Dendritic cell treated with granulocyte-macrophage colony-stimulating factor and Interleukin-4, amounts not matched to agents 40 ng/mL and 50 ng/mL, for 4 days (primary cell): Measurements from ENCODE around the gene AQP5.

Experiments
- H3K27ac Mint-ChIP-seq: one replicate; pipeline ENCODE4 v1.8.0; 2022; ENCODE audit warnings: mild to moderate bottlenecking, mixed read lengths
- H3K27me3 Mint-ChIP-seq: one replicate; pipeline ENCODE4 v1.8.0; 2022; ENCODE audit warnings: mild to moderate bottlenecking, mixed read lengths
- H3K36me3 Mint-ChIP-seq: one replicate; pipeline ENCODE4 v1.8.0; 2022; ENCODE audit warnings: low read depth, mixed read lengths
- H3K4me1 Mint-ChIP-seq: one replicate; pipeline ENCODE4 v1.8.0; 2022; ENCODE audit warnings: low read depth, mixed read lengths
- H3K4me3 Mint-ChIP-seq: one replicate; pipeline ENCODE4 v1.8.0; 2022; ENCODE audit warnings: mild to moderate bottlenecking, moderate library complexity, mixed read lengths
- H3K9me3 Mint-ChIP-seq: one replicate; pipeline ENCODE4 v1.8.0; 2022; ENCODE audit warnings: mixed read lengths
- intact Hi-C: fragments of 100-400 bp; cut with micrococcal nuclease; formaldehyde crosslinking; loops from one replicate; pipeline ENCODE4 v1.15.0; 2022

AQP5 gene

GRCh38 chr12:49969651-49970429 lies 8.2 kb downstream of the AQP5 start:
- Mint-ChIP-seq H3K4me3 (no peak overlapping the region), H3K27ac (no peak overlapping the region), H3K9me3 (no peaks in the 10 kb centered on the region), H3K27me3 (peaks cover 34% of the 10 kb centered on the region), H3K36me3 (no peaks in the 10 kb centered on the region), H3K4me1 (peaks cover 21% of the 10 kb centered on the region)
- intact Hi-C loops: loop anchor here (5.0 kb wide), 1 partner anchor 67 kb away; no protein-coding TSS in a partner anchor

- Mint-ChIP-seq H3K4me1 (peaks cover 29% of the 10 kb centered on the region), H3K27ac (no peak overlapping the region), H3K9me3 (no peaks in the 10 kb centered on the region), H3K27me3 (peaks cover 27% of the 10 kb centered on the region), H3K36me3 (no peaks in the 10 kb centered on the region), H3K4me3 (no peak overlapping the region)
- intact Hi-C loops: no loop called here
Observed at GRCh38 chr12:49970658-49971057, 9.0 kb downstream of the AQP5 start.

GRCh38 chr12:49971141-49971540 lies 9.5 kb downstream of the AQP5 start:
- peaks cover 34% of the 10 kb centered on the region for H3K4me1 Mint-ChIP-seq
- peaks cover 22% of the 10 kb centered on the region for H3K27me3 Mint-ChIP-seq
- no peak overlapping the region for H3K27ac Mint-ChIP-seq
- H3K9me3 Mint-ChIP-seq: no peaks in the 10 kb centered on the region
- intact Hi-C loops: no loop called here
- no peak overlapping the region for H3K4me3 Mint-ChIP-seq
- H3K36me3 Mint-ChIP-seq: no peaks in the 10 kb centered on the region

GRCh38 chr12:49972129-49972528 lies 10.5 kb downstream of the AQP5 start:
- Mint-ChIP-seq H3K27ac (no peak overlapping the region), H3K36me3 (no peaks in the 10 kb centered on the region), H3K4me1 (peaks cover 39% of the 10 kb centered on the region), H3K27me3 (peaks cover 13% of the 10 kb centered on the region), H3K9me3 (no peaks in the 10 kb centered on the region), H3K4me3 (no peak overlapping the region)
- intact Hi-C loops: no loop called here

- peaks cover 40% of the 10 kb centered on the region for H3K4me1 Mint-ChIP-seq
- no peak within 1 kb of the TSS for H3K4me3 Mint-ChIP-seq
- H3K27ac Mint-ChIP-seq: peak within 1 kb of the TSS; percentile 54
- peaks cover 10% of the 10 kb centered on the region for H3K27me3 Mint-ChIP-seq
- no peaks in the 10 kb centered on the region for H3K36me3 Mint-ChIP-seq
- intact Hi-C loops: no loop called here
- no peaks in the 10 kb centered on the region for H3K9me3 Mint-ChIP-seq
Observed at GRCh38 chr12:49972641-49973360, 11.1 kb downstream of the AQP5 start, which contains the start of gene AQP6. Gene AQP6, plus strand, starts transcription at chr12:49972947. Its CDS starts 227 bp downstream, at chr12:49973174.

- Mint-ChIP-seq H3K27me3 (peaks cover 4% of the 10 kb centered on the region), H3K4me1 (peaks cover 45% of the 10 kb centered on the region), H3K36me3 (no peaks in the 10 kb centered on the region), H3K27ac (peak overlapping the region; percentile 54), H3K4me3 (no peak overlapping the region), H3K9me3 (no peaks in the 10 kb centered on the region)
- intact Hi-C loops: no loop called here
Observed at GRCh38 chr12:49973361-49973830, 11.7 kb downstream of the AQP5 start.

- H3K9me3 Mint-ChIP-seq: no peaks in the 10 kb centered on the region
- H3K36me3 Mint-ChIP-seq: no peaks in the 10 kb centered on the region
- intact Hi-C loops: loop anchor here (1.0 kb wide), 1 partner anchor 8 kb away; no protein-coding TSS in a partner anchor
- peak overlapping the region; percentile 54 for H3K27ac Mint-ChIP-seq
- H3K4me3 Mint-ChIP-seq: no peak overlapping the region
- peaks cover 52% of the 10 kb centered on the region for H3K4me1 Mint-ChIP-seq
- peaks cover 3% of the 10 kb centered on the region for H3K27me3 Mint-ChIP-seq
Observed at GRCh38 chr12:49974231-49974675, 12.6 kb downstream of the AQP5 start.

- intact Hi-C loops: loop anchor here (1.0 kb wide), 1 partner anchor 8 kb away; no protein-coding TSS in a partner anchor
- Mint-ChIP-seq H3K36me3 (no peaks in the 10 kb centered on the region), H3K27me3 (peaks cover 3% of the 10 kb centered on the region), H3K4me1 (peaks cover 58% of the 10 kb centered on the region), H3K9me3 (no peaks in the 10 kb centered on the region), H3K27ac (peak overlapping the region; percentile 54), H3K4me3 (no peak overlapping the region)
Observed at GRCh38 chr12:49974677-49975317, 13.1 kb downstream of the AQP5 start.

- intact Hi-C loops: no loop called here
Observed at GRCh38 chr12:49975318-49975761, 13.7 kb downstream of the AQP5 start.

GRCh38 chr12:49976557-49976956 lies 14.9 kb downstream of the AQP5 start:
- H3K4me1 Mint-ChIP-seq: peaks cover 75% of the 10 kb centered on the region
- intact Hi-C loops: no loop called here
- no peaks in the 10 kb centered on the region for H3K36me3 Mint-ChIP-seq
- no peaks in the 10 kb centered on the region for H3K9me3 Mint-ChIP-seq
- H3K27me3 Mint-ChIP-seq: peaks cover 3% of the 10 kb centered on the region
- peak overlapping the region; percentile 54 for H3K27ac Mint-ChIP-seq
- no peak overlapping the region for H3K4me3 Mint-ChIP-seq

More at GRCh38 chr12:49975318-49975761, 13.7 kb downstream of the AQP5 start:
- H3K27ac Mint-ChIP-seq: peak overlapping the region; percentile 54
- peaks cover 63% of the 10 kb centered on the region for H3K4me1 Mint-ChIP-seq
- no peaks in the 10 kb centered on the region for H3K36me3 Mint-ChIP-seq
- H3K4me3 Mint-ChIP-seq: no peak overlapping the region
- peaks cover 3% of the 10 kb centered on the region for H3K27me3 Mint-ChIP-seq
- H3K9me3 Mint-ChIP-seq: no peaks in the 10 kb centered on the region

- peaks cover 88% of the 10 kb centered on the region for H3K4me1 Mint-ChIP-seq
Observed at GRCh38 chr12:49978125-49978524, 16.5 kb downstream of the AQP5 start.

GRCh38 chr12:49979016-49979586 lies 17.4 kb downstream of the AQP5 start:
- intact Hi-C loops: no loop called here
- H3K4me3 Mint-ChIP-seq: no peak overlapping the region
- H3K4me1 Mint-ChIP-seq: peaks cover 90% of the 10 kb centered on the region
- H3K9me3 Mint-ChIP-seq: no peaks in the 10 kb centered on the region
- H3K27me3 Mint-ChIP-seq: no peaks in the 10 kb centered on the region
- H3K27ac Mint-ChIP-seq: peak overlapping the region; percentile 30
- no peaks in the 10 kb centered on the region for H3K36me3 Mint-ChIP-seq

More at GRCh38 chr12:49978125-49978524, 16.5 kb downstream of the AQP5 start:
- peak overlapping the region; percentile 30 for H3K27ac Mint-ChIP-seq
- no peaks in the 10 kb centered on the region for H3K36me3 Mint-ChIP-seq
- H3K27me3 Mint-ChIP-seq: no peaks in the 10 kb centered on the region
- H3K4me3 Mint-ChIP-seq: no peak overlapping the region
- intact Hi-C loops: no loop called here
- H3K9me3 Mint-ChIP-seq: no peaks in the 10 kb centered on the region

- H3K27ac Mint-ChIP-seq: peak overlapping the region; percentile 93
- no peaks in the 10 kb centered on the region for H3K36me3 Mint-ChIP-seq
Observed at GRCh38 chr12:49979791-49980190, 18.1 kb downstream of the AQP5 start.

More at GRCh38 chr12:49979791-49980190, 18.1 kb downstream of the AQP5 start:
- Mint-ChIP-seq H3K27me3 (no peaks in the 10 kb centered on the region), H3K4me3 (no peak overlapping the region), H3K9me3 (no peaks in the 10 kb centered on the region), H3K4me1 (peaks cover 90% of the 10 kb centered on the region)
- intact Hi-C loops: no loop called here
